ENCODE results near the gene ANKRD60. TPM values are rescaled to one million over a fixed set of nuclear protein-coding genes. Genes with fewer than 3 reads are reported as not detected.

ANKRD60 gene
- total RNA-seq, 1 experiment from 2014 or later = not detected

DNA sequence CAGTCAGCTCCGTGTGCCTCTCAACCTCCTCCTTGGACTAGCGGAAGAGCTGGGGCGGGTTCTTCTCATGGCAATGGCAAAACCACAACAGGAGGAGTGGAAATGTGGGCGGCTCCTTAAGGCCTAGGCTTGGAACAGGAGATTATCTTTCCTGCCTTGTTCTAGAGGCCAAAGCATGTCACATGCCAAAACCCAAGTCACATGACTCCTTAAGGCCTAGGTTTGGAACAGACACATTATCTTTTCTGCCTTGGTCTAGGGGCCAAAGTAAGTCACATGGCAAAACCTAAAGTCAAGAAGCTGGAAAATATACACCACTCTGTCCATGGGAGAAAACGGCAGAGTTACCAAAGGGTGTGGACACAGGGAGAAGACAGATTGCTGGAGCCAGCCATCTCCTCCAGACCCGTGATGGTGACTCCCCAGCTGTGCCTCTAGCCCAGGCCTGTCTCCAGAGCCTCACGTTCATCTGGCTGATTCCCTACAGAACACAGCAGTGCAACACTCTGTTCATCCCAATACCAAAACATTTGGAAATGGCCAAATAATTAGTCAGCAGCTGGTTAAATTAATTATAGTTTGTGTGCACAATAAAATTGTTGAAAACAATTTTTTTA lies 34.2 kb downstream of the ANKRD60 start:
- peak; percentile 75 for DNase-seq (ENCODE audit: low read depth)

GRCh38 chr20:58192567-58192966 lies 35.9 kb downstream of the ANKRD60 start:
- DNase-seq (ENCODE audit: low read depth) = no peak

GRCh38 chr20:58192065-58192464 lies 36.4 kb downstream of the ANKRD60 start:
- DNase-seq (ENCODE audit: low read depth) = no peak

DNA sequence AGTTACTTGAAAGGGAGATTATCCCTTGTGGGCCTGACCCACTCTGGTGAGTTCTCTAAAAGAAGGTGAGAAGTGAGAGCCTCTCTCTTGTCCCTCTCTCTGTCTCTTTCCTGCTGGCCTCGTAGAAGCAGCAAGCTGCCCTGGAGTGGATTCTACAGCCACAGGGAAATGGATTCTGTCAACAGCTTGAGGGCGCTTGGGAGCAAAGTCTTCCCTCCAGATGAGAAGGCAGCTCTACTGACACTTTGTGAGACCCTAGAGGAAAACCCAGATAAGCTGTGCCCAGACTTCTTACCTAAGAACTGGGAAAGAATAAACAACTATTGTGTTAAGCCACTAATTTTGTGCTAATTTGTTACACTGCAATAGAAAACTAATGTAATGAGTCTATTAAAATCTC lies 39.9 kb downstream of the ANKRD60 start:
- DNase-seq (ENCODE audit: low read depth) = no peak

DNA sequence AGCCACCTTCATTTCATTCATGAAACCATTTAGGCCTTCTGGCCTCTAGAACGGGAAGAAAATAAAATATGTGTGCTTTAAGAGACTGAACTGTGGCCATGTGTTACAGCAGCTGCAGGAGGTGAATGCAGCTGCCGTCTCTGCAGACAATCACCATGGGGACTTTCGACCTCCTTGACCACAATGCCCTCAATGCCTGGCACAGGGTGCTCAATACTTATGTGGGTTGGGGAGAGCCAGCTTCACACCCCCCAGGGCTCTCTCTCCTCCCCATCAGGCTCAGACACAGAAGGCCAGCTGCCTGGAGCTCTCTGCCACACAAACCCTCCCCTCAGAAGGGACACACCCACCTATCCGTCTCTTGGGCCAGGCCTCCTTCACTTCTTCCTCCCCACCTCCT lies 43.5 kb downstream of the ANKRD60 start:
- DNase-seq (ENCODE audit: low read depth) = peak; percentile 48

- DNase-seq (ENCODE audit: low read depth) = no peak
These were observed 44.4 kb downstream of the ANKRD60 start for GRCh38 chr20:58184063-58184462.

- DNase-seq (ENCODE audit: low read depth) = no peak
These were observed 45.8 kb downstream of the ANKRD60 start for GRCh38 chr20:58182521-58183140.

DNA sequence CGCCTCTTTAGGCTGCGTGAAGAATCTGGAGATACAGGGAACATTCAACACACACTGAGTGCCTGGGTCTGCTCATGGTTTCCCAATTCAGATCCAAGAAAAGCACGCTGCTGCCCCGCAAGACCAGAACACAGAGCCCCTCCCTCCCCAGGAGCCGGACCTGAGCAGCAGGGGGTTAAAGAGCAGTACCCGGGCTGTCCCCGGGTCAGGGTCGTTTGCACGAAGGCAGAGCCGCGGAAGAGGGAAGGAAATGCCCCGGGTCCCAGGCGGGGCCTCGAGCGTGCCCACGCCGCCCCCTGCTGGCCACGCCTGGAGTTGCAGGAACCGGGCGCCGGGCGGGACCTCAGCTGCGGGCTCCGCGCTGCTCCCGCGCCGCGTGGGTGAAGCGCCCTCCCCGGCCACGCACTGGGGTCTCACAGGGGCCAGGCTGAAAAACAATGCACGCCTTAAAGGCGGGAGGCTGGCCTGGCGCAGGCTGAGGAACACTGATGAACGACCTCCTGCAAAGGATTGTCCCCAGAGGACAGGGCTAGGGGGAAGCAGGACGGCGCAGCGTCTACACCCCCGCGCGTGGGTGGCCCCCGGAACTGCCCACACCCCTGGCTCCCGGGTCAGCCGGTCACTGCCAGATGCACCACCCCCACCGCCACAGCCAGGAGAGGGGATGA lies 48.9 kb downstream of the ANKRD60 start:
- DNase-seq (ENCODE audit: low read depth) = peak; percentile 76

- no peak for DNase-seq (ENCODE audit: low read depth)
These were observed 49.4 kb downstream of the ANKRD60 start for GRCh38 chr20:58179083-58179431.

GRCh38 chr20:58177799-58178198 lies 50.7 kb downstream of the ANKRD60 start:
- no peak for DNase-seq (ENCODE audit: low read depth)

DNA sequence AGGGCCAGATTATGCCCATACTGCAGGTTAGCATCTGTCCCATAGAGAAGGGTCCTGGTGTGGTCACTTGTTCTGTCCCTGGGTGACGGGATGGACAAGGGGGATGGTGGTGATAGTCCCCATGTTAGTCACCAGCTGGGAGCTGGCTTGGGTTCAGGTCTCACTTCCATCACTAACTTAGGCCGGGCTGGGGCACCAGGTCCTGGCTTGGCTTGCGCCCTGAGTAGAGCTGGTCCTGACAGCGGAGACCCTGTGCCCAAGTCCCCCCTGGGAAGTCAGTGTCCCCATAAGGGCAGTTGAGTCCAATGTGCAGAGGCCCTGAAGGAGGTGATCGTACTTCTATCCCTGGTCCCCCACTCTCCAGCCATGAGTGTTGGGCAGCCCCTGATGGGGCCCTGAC lies 52.6 kb downstream of the ANKRD60 start:
- no peak for DNase-seq (ENCODE audit: low read depth)

GRCh38 chr20:58175425-58175824 lies 53.0 kb downstream of the ANKRD60 start:
- DNase-seq (ENCODE audit: low read depth) = no peak

DNA sequence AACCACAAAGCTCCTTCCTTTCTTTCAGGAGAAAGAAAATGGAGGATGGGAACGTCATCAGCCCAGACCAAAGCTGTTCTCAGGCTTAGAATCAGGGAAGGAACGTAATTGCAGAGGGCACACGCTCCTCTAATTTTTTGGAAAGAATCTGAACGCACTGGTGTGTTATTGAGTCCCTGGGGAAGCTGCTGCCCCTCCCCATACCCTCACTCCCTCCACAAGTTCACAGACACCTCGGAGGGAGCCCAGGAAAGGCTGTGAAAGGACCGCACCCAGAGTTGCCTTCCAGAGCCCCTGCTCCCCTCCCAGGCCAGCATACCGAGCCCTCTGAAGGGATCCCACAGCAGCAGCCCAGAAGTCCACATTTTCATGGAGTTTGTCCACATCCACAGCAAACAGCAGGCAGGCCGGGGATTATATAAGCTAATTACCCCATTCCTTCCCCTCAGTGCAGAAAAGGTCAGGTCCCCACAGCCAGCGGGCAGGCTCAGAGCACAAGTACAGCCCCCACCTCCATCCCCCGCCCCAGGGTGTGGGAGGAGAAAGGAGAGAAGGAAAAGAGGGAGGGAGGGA lies 53.7 kb downstream of the ANKRD60 start:
- peak; percentile 43 for DNase-seq (ENCODE audit: low read depth)

DNA sequence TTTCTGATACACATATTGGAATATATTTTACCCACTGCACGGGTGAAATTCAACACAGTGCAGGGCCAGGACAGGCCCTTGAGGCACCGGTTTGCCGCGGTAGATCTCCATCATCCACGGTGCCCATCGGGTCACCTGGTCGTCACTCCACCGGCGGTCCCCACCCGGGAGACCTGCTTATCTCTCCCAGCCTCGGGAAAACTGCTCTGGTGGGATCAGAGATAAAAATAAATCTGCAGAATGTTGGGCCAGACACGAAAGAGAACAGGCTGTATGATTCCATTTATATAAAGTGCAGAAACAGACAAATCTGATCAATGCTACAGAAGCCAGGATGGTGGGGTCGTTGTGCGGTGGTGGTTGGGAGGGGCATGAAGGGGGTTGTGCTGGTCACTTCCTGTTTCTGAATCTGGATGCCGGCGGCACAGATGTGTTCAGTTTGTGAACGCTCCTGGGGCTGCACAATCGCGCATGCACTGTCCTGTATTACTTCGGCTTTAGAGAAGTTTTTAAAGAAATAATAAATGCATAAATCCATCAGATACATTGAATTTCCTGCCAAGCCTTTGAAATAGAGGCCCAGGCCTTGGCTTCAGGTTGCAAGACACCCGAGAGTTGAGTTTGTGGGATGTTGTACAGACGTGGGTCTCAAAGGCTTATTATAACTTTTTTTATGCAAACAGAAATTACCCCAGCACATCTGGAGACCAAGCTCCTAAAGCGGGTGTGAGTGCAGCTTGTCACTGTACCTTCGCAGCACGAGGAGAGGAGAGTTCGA lies 54.3 kb downstream of the ANKRD60 start:
- no peak for DNase-seq (ENCODE audit: low read depth)

GRCh38 chr20:58173091-58173490 lies 55.4 kb downstream of the ANKRD60 start:
- DNase-seq (ENCODE audit: low read depth) = no peak

DNA sequence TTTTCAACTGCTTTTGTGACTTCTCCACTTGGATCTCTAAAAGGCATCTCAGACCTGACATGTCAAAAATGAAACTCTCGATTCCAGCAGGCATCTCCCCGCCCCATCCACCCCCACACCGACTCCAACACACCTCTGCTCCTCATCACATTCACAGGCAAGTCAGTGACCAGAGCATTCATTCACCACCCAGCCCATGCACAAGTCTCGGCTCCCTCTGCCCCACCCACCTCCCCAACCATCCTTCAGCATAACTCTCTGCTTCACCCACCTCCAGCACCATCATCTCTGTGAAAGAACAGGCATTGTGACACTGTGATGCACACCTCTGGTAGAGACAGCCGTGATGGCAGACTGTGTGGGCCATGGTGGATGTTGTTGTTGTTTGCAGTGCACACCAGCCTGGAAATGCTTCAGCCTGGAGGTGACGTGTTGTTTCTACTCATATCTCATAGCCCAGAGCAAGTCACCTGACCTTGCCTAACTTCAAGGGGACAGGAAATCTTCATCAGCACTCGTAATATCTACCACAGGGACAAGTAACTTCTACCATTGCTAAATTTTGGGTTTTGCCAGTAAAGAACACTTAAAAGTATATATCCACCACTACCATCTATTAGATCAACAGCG lies 56.5 kb downstream of the ANKRD60 start:
- no peak for DNase-seq (ENCODE audit: low read depth)

DNA sequence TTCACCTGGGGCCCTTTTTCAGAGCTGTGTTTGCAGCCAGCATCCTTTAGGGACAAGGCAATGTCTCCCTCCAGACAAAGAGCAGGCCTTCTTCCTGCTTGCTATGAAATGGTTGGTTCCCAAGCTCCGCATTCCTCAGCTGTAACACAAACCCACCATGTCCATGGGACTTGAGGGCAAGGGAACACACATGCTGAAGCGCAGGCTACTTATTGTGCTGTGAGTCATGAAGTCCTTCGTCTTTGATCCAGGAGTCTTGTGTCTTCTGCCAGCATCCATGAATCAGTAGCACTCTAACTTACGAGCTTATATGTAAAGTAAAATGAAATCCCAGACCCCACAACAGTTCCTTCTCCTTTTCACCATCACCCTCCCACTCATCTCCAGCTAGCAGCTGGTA lies 59.0 kb downstream of the ANKRD60 start:
- DNase-seq (ENCODE audit: low read depth) = peak; percentile 97

DNA sequence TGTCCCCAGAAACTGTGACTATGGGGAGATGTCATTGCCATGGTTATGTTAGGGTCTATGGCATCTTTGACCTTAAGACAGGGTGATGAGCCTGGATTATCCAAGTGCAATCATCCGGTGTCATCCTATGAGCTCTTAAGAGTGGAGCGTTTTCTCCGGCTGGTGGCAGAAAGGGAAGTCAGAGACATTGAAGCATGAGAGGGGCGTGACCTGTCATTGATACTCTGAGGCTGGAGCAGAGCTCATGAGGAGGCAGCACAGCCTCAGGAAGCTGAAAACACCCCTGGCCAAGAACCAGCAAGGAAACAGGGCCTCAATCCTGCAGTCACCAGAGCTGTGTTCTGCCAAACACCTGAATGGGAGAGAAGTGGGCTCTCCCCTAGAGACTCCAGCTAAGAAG lies 59.6 kb downstream of the ANKRD60 start:
- no peak for DNase-seq (ENCODE audit: low read depth)

DNA sequence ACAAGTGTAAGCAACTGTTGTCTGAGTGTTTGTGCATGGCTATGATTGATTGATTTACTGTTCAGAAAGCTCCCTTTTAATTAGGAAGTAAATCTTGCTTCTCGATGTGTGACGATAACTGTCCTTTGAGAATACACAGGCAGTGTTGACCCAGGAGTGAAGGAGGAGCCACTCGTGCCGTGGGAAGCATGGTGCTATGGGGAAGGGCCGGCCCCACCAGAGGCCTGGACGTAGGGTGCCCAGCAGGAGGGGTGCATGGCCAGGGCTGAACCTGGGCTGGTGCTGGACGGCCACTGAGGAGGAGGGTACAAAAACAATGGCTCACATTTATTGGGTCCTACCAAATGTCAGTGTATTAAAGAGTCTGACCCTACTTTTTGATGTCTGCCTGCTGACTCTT lies 60.7 kb downstream of the ANKRD60 start:
- DNase-seq (ENCODE audit: low read depth) = no peak
